Endothelial cell of umbilical vein (primary cell): ENCODE measurements around the gene MBD6. TPM values are rescaled to one million over a fixed set of nuclear protein-coding genes. Genes with fewer than 3 reads are reported as not detected.
"Not testable (repeated sequence)": the region's sequence is repeated elsewhere in the genome, so short reads cannot be mapped to it uniquely, and the experiment has no call there.

Source experiments
- BruUV-seq: library from RNA; stranded (reverse); fragments of 400-500 nt; replicated peaks from 2 replicates; lab custom pipeline; 2021; lab: Mats Ljungman, UMichigan
- CTCF ChIA-PET: fragments of 300-600, 350-600 bp; sonication (Branson Sonifier 250); formaldehyde crosslinking; loops from one replicate; lab custom pipeline; 2021; ENCODE audit warnings: antibody characterized with exemption, inconsistent platforms; lab: Charles Lee
- POLR2A ChIA-PET: fragments of 300-600, 350-600 bp; sonication (Branson Sonifier 250); formaldehyde crosslinking; loops from one replicate; lab custom pipeline; 2021; ENCODE audit warnings: antibody characterized with exemption, inconsistent platforms; lab: Charles Lee
- DNase-seq: peaks from one replicate; pipeline ENCODE4 v3.0.0-alpha.2; 2011; ENCODE audit warnings: low read depth, low spot score
- FAIRE-seq: peaks from 2 replicates; lab custom pipeline; 2011; peaks lifted over from hg19 to GRCh38; lab: Jason Lieb, UNC
- H2AFZ ChIP-seq: 2 replicates; pipeline ENCODE4 v1.6.0; 2012; ENCODE audit warnings: low read depth, low read length, control low read depth, inconsistent platforms
- H3K27ac ChIP-seq: 2 replicates; pipeline ENCODE4 v1.5.1; 2011; ENCODE audit warnings: low read depth, mild to moderate bottlenecking, control low read depth, low read length, moderate library complexity; ENCODE audit not compliant: insufficient read depth
- H3K27me3 ChIP-seq, 2 experiments: 2 replicates each; pipeline versions ENCODE4 v1.6.0 to v1.6.1; 2011; ENCODE audit warnings: low read length in 2 of 2, mixed read lengths in 1 of 2; ENCODE audit not compliant: control insufficient read depth in 2 of 2, insufficient read depth in 2 of 2
- H3K36me3 ChIP-seq, 2 experiments: 2 replicates in 1 of 2; 3 replicates in 1 of 2; pipeline ENCODE4 v1.5.1; 2011; ENCODE audit warnings: low read length in 2 of 2, mild to moderate bottlenecking in 1 of 2, moderate library complexity in 1 of 2; ENCODE audit not compliant: control insufficient read depth in 2 of 2, insufficient read depth in 2 of 2; ENCODE audit errors: extremely low read depth in 1 of 2
- H3K4me1 ChIP-seq: 3 replicates; pipeline ENCODE4 v1.5.1; 2011; ENCODE audit warnings: mild to moderate bottlenecking, low read length; ENCODE audit not compliant: control insufficient read depth, insufficient read depth; ENCODE audit errors: extremely low read depth
- H3K4me2 ChIP-seq: 2 replicates; pipeline ENCODE4 v1.6.1; 2011; ENCODE audit warnings: low read length, control low read depth, mixed read lengths; ENCODE audit not compliant: insufficient read depth
- H3K4me3 ChIP-seq, 3 experiments: fragments of 200-600 bp in 1 of 3; sonication (generic), shearing (Covaris generic) in 1 of 3; replicated peaks in 1 of 3; 2 replicates each; pipeline ENCODE4 v1.5.1; 2011 to 2016; ENCODE audit warnings: control low read depth in 3 of 3, low read length in 3 of 3, mild to moderate bottlenecking in 2 of 3, inconsistent platforms in 1 of 3, low read depth in 1 of 3, moderate library complexity in 1 of 3; ENCODE audit not compliant: insufficient read depth in 1 of 3
- H3K79me2 ChIP-seq: 2 replicates; pipeline ENCODE4 v1.6.0; 2012; ENCODE audit warnings: low read length, inconsistent platforms; ENCODE audit not compliant: control insufficient read depth, insufficient read depth
- H3K9ac ChIP-seq: replicated peaks from 2 replicates; pipeline ENCODE3; 2011; ENCODE audit warnings: low read length, control low read depth; ENCODE audit not compliant: insufficient read depth; ENCODE audit errors: extremely low read depth
- H3K9me1 ChIP-seq: replicated peaks from 3 replicates; pipeline ENCODE4 v1.6.0; 2011; ENCODE audit warnings: mild to moderate bottlenecking, low read length; ENCODE audit not compliant: control insufficient read depth, insufficient read depth; ENCODE audit errors: extremely low read depth
- H3K9me3 ChIP-seq: replicated peaks from 2 replicates; pipeline ENCODE4 v1.5.1; 2012; ENCODE audit warnings: low read length, inconsistent platforms; ENCODE audit not compliant: control insufficient read depth, insufficient read depth
- H4K20me1 ChIP-seq: replicated peaks from 2 replicates; pipeline ENCODE3; 2011; ENCODE audit warnings: mild to moderate bottlenecking, low read length; ENCODE audit not compliant: control insufficient read depth, insufficient read depth; ENCODE audit errors: extremely low read depth
- CTCF ChIP-seq, 2 donors: IDR thresholded peaks; 1 replicate in 1 of 2; 2 replicates in 1 of 2; pipeline ENCODE4 v1.5.1; 2011; ENCODE audit warnings: low read length in 2 of 2, mild to moderate bottlenecking in 2 of 2, moderate library complexity in 2 of 2, control low read depth in 1 of 2, inconsistent platforms in 1 of 2, low read depth in 1 of 2; ENCODE audit not compliant: insufficient read depth in 1 of 2; ENCODE audit errors: extremely low read depth in 1 of 2
- EZH2 ChIP-seq: IDR thresholded peaks from 2 replicates; pipeline ENCODE4 v1.6.1; 2012; ENCODE audit warnings: borderline replicate concordance, low read depth, mild to moderate bottlenecking, moderate library complexity, low read length, inconsistent platforms; ENCODE audit not compliant: severe bottlenecking
- FOS ChIP-seq: IDR thresholded peaks from 2 replicates; pipeline ENCODE4 v1.6.1; 2011; ENCODE audit warnings: mild to moderate bottlenecking, low read length, moderate library complexity, borderline replicate concordance; ENCODE audit not compliant: insufficient read depth
- GATA2 ChIP-seq: IDR thresholded peaks from 2 replicates; pipeline ENCODE4 v1.7.0; 2011; ENCODE audit warnings: low read depth, mild to moderate bottlenecking, moderate library complexity, mixed read lengths, low read length; ENCODE audit not compliant: insufficient read length, insufficient read depth
- JUN ChIP-seq: IDR thresholded peaks from 2 replicates; pipeline ENCODE4 v1.6.1; 2011; ENCODE audit warnings: borderline replicate concordance, low read depth; ENCODE audit not compliant: insufficient read length, insufficient read depth
- MAX ChIP-seq: IDR thresholded peaks from 2 replicates; pipeline ENCODE4 v1.6.1; 2011; ENCODE audit not compliant: insufficient read depth, insufficient read length
- MYC ChIP-seq: IDR thresholded peaks from one replicate; pipeline ENCODE4 v1.6.1; 2011; ENCODE audit warnings: mild to moderate bottlenecking, low read depth, low read length
- POLR2A ChIP-seq: IDR thresholded peaks from 2 replicates; pipeline ENCODE4 v1.6.1; 2012; ENCODE audit warnings: low read depth, mild to moderate bottlenecking, control low read depth, low read length
- POLR2AphosphoS5 ChIP-seq: IDR thresholded peaks from 2 replicates; pipeline ENCODE4 v1.6.1; 2012; ENCODE audit warnings: low read depth, mild to moderate bottlenecking, control low read depth, low read length, moderate library complexity; ENCODE audit not compliant: insufficient read depth
- dilution Hi-C: fragments of 300-500 bp; cut with MboI; formaldehyde crosslinking; loops from one replicate; pipeline ENCODE4 v1.15.0; 2019; ENCODE audit warnings: low sequenced_read_pairs; ENCODE audit not compliant: extremely low pct_ligation_motif_present
- intact Hi-C: fragments of 100-400 bp; cut with micrococcal nuclease; formaldehyde crosslinking; loops from one replicate; pipeline ENCODE4 v1.10.0; 2022
- polyA plus RNA-seq, 4 experiments: library from polyadenylated mRNA; depleted of rRNA in 3 of 4; stranded (reverse) in 3 of 4; unstranded in 1 of 4; fragments of >200 nt; gene quantifications; 2 replicates each; pipeline versions ENCODE4 v1.2.1 to v1.2.3, GENCODE V29; 2011 to 2012; ENCODE audit warnings: missing spikeins in 1 of 4
- total RNA-seq: library from RNA; stranded (reverse); gene quantifications from 2 replicates; pipeline ENCODE4 v1.2.3, GENCODE V29; 2021

MBD6 gene
- total and polyA plus RNA-seq, 2 donors (not counting 3 experiments of a cell fraction or from before 2014, with no cell fraction given) = 10.6 to 95.2 TPM

GRCh38 chr12:57491393-57492280 lies 31.0 kb upstream of the MBD6 start:
- H2AFZ ChIP-seq = no peak overlapping the region
- DNase-seq = no peak
- H3K36me3 ChIP-seq = peaks cover 13 to 18% of the 10 kb centered on the region in 2 experiments
- no peak for FAIRE-seq
- H3K4me1 ChIP-seq = peaks cover 9% of the 10 kb centered on the region
- no peak overlapping the region for H3K9ac ChIP-seq
- H3K27me3 ChIP-seq = no peaks in the 10 kb centered on the region
- H4K20me1 ChIP-seq = no peaks in the 10 kb centered on the region
- no peak overlapping the region for H3K27ac ChIP-seq
- dilution Hi-C loops = no loop called here
- H3K9me3 ChIP-seq = no peaks in the 10 kb centered on the region
- BruUV-seq = no TSS peak
- ChIA-PET CTCF (no interaction called here), POLR2A (no interaction called here)
- H3K9me1 ChIP-seq = no peaks in the 10 kb centered on the region
- no peak overlapping the region for H3K4me2 ChIP-seq
- intact Hi-C loops = no loop called here
- H3K4me3 ChIP-seq = no peak overlapping the region
- peaks cover 23% of the 10 kb centered on the region for H3K79me2 ChIP-seq
- TF ChIP-seq MAX (no peak), POLR2A (no peak), CTCF (IDR thresholded peaks at IDR 0.05; ENCODE audit: extremely low read depth in 1 of 2, insufficient read depth in 1 of 2, low read depth in 1 of 2, low read length in 2 of 2) (no peak), JUN (no peak), MYC (no peak), FOS (no peak), POLR2AphosphoS5 (no peak), GATA2 (no peak), EZH2 (no peak)

DNA sequence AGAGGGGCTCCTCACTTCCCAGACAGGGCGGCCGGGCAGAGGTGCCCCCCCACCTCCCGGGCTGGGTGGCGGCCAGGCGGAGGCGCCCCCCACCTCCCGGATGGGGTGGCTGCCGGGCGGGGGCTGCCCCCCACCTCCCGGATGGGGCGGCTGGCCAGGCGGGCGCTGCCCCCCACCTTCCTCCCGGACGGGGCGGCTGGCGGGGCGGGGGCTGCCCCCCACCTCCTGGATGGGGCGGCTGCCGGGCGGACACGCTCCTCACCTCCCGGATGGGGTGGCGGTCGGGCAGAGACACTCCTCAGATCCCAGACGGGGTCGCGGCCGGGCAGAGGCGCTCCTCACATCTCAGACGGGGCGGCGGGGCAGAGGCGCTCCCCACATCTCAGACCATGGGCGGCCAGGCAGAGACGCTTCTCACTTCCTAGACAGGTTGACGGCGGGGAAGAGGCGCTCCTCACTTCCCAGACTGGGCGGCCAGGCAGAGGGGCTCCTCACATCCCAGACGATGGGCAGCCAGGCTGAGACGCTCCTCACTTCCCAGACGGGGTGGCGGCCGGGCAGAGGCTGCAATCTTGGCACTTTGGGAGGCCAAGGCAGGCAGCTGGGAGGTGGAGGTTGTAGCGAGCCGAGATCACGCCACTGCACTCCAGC lies 27.4 kb upstream of the MBD6 start:
- H3K79me2 ChIP-seq, H3K9me1 ChIP-seq, DNase-seq, POLR2A ChIA-PET, H3K27me3 ChIP-seq, intact Hi-C loops, H4K20me1 ChIP-seq, BruUV-seq, CTCF ChIA-PET, H3K4me2 ChIP-seq, H3K9me3 ChIP-seq, H3K4me1 ChIP-seq, H3K9ac ChIP-seq, H3K4me3 ChIP-seq, H3K27ac ChIP-seq, H2AFZ ChIP-seq, dilution Hi-C loops, FAIRE-seq: not testable (repeated sequence)
- peaks cover 25 to 26% of the 10 kb centered on the region in 2 experiments for H3K36me3 ChIP-seq
